Measurements from ENCODE around the gene TAMM41.
A peak's percentile ranks its signal among the peaks of the same experiment; 100 is the strongest.
"Not testable (repeated sequence)": the region's sequence is repeated elsewhere in the genome, so short reads cannot be mapped to it uniquely, and the experiment has no call there.

TAMM41 gene

DNA sequence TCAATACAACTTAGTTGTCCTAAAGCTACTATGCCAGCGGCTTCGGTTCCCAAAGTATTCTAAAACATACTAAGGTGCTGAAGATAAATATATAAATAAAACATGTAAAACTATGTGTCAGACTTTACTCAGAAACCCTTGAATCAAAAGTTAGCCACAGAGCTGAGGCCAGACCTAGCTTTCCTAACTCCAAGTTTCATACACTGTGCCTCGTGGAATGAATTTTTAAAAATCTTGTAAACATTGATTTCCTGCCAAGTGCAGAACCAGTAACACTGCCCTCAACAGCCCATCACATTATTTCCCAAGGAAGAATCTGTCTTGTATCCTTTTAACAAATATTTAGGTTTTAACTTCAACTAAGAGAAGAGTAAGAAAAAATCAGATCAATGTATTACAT lies 36.4 kb downstream of the TAMM41 start:
- no peak for DNase-seq

DNA sequence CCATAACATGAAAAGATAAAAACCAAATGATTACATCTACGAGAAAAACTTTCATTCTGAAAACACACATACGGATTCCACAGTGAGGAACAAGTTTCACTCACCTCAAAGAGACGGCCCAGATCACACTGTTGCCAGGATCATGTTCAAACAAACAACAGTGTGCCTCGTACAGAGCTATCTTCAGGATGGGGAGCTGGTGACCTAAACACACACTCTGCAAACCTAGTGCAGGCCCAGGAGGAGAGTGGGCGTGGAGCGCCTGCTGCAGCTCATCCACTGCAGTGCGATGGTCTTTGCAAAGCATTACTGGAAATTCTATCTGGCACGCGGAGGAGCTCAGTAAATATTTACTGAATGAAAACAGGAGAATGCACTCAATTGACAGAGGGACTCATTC lies 38.5 kb downstream of the TAMM41 start:
- DNase-seq = no peak

DNA sequence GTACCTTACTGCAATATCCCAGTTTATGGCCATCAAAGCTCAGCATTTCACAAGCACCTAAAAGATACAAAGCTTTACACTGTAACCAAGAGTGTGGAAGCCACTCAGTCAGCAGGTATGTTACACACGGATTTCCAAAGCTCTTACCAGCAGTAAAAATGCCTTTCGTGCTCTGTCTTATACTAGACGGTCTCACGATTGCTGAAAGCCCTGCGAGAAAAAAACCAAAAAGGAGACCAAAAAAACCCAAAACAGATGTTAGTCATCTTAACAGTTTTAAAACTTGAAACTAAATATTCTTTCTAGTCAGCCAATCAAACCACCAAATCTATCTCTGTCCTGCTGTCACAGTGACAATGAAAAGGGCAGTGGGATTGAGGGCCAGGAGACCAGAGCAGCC lies 39.0 kb downstream of the TAMM41 start:
- no peak for DNase-seq

DNA sequence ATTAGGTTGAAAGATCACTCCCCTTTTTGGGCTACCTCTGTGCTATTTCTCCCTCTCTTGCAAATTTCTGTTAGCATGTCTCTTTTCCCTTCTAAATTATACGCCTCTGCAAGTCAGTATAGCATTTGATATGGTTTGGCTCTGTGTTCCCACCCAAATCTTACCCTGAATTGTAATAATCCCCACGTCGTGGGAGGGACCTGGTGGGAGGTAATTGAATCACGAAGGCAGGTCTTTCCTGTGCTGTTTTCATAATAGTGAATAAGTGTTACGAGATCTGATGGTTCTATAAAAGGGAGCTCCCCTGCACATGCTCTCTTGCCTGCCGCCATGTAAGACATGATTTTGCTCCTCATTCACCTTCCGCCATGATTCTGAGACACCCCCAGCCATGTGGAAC lies 41.0 kb downstream of the TAMM41 start:
- no peak for DNase-seq

DNA sequence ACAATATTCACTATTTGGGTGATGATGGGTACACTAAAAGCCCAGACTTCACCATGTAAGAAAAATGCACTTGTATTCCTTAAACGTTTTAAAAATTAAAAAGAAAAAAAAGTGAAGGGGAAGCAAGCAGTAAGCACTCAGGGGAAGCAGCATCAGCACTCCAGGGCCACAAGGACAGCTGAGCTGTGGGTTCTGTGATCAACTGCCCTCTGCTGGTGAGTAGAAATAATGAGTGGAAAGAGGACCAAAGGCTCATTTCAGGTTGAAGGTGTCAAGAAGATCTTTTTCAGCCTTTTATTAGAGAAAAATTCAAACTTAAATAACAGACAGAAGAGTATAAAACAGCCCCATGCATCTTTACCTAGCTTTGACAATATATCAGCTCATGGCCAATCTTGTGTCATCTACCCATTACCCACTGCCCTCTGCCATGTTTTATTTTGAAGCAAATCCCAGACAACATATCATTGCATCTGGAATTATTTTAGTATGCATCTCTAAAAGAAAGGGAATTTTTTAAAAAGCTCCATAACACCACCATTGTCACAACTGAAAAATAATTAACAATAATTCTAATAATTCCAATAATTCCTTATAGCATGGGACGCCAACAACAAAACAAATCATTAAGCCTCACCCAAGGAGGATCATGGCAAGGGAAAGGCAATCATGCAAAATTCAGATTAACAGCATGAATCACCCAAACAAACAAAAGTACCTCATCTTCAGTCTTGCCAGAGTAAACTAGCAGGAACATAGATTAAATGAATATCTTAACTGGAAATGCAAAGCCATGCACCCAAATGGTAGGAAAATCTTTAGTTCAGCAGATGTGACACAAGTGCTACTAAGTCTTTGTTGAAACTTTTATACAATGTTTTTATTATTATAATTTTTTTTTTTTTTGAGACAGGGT lies 42.5 kb downstream of the TAMM41 start:
- peak in 1 of 2 experiments; percentile 53 for DNase-seq

DNA sequence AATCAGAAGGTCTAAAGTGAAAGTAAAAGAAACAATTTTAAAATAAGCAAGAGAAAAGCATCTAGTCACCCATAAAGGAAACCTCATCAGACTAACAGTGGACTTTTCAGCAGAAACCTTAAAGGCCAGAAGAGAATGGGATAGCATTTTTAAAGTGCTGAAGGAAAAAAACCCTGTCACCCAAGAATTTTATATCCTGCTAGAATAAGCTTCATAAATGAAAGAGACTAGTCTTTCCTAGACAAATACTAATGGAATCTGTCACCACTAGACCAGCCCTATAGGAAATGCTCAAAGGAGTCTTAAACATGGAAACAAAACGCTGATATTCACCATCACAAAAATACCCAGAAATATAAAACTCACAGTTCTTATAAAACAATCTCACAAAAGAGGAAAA lies 46.9 kb downstream of the TAMM41 start:
- DNase-seq = no peak

DNA sequence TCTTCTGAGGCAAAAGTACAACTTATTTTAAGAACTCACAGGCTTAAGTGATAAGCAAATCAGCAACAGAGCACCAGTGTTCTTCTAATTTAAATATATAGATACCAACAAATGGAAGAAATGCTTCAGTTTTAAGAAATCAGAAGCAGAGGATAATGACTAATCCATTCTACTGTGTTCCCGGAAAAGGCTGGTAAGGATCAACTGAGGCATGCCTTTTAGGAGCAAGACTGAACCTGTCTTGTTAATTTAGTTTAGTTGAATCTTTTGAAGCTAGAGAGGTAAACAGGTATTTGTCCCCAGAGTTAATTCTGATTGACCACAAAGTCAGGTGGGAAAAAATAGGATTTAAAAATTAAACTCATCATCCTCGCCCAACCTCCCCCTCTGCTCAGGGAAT lies 51.8 kb downstream of the TAMM41 start:
- DNase-seq = no peak

DNA sequence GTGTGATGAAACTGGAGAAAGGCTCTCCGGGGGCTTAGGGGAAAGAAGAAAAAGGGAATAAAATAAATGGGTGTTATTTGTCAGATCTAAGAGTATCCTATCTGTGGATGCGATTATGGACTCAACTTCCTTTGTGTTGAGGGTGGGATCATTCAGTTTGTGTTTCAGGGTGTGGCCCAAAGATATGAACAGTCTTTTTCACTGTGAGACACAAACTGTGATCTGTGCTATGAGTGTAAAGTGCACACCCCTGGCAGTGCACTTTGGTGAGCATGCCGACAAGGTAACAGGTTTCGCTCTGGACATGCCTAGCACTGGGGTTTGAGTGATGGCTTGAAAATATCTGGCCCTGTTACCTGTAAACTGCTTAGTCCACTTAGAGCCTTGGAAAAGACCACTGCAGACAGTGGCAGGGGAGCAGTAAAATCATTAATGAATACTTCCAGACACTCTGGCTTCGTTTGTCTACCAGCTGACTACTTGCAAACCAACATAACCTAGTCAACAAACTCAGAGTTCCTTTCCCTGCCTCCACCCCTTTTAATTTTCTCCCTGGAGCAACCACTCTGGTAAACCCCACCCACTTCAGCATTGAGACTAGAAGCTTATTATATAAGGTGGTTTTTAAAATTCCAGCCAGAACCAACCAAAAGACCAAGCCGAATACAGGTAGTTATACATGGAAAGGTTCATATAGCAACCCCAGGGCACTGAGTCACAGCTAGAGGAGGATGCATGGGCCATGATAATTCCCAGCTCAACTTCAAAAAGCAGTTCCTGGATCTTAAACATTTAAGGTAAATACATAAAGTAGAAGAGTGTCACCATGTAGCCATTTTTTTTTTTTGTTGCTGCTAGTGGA lies 55.1 kb downstream of the TAMM41 start:
- no peak for DNase-seq

DNA sequence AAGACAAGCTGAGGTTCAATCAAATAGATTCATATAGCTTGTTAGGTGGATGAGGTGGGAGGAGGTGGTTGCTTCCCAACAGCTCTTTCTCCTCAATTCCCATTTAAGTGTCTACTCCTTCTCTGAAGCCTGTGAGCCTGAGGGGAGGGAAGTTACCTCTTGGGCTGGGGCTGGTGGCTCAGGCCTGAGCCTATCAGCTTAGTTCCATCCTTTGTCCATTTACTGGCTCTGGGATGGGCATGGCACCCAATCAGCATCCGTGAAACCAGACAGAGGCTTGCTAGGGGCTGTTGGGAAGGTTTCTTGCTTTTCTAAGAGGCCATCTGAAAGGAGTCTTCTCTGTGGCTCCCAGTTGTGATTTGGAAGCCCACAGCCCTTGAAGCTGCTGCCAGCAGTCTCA lies 57.3 kb downstream of the TAMM41 start:
- no peak for DNase-seq

DNA sequence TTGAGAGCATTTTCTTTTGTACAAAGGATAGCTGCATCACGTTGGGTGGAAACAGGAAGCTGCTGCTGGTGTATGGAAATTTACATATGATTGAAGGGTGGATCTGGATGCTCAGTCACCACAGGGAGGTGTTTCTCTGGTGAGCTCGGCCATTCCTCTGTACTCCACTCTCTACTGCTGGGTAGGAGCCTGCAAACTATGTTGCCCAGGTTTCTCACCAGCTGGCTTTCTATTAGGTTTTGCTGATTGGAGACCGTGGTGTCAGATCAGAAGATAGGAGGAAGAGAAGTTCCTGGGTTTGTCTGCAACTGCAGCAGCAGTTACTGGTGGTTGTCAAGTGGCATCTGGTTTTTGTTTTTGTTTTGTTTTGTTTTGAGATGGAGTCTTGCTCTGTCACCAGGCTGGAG lies 61.7 kb downstream of the TAMM41 start:
- DNase-seq = no peak

DNA sequence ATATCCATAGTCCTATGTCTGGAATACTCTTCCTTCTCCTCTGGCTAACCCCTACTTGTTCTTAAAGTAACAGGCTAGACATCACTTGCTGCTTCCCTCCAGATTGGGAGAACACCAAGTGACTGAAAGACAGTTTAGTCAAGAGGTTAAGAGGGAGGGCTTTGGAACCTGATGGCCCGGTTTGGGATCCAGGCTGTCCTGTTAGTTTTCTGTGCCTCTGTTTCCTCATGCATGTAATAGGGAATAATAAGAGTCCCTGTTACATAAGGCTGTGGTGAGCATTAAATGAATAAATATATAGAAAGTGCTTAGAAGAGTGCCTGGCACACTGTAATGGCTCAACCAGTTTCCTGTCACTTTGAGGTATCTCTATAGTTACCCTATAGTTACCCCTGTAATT lies 66.3 kb downstream of the TAMM41 start:
- DNase-seq = no peak

DNA sequence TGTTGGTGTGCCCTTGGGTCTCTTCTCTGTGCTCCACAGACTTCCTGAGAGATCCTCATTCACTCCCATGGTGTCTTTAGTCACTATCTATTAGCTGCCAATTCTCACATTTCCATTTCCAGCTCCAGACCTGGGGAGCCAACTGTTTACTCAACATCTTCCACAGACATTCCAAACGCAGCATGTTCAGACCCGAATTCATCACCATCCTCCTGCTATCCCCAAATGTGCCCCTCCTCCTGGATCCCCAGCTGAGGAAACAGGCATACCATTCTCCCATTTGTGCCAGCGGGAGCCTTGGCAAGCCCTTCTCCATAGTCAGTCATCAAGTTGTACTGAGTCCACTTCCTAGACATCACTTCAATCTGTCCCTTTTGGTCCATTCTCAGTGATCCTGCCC lies 67.1 kb downstream of the TAMM41 start:
- no peak for DNase-seq

DNA sequence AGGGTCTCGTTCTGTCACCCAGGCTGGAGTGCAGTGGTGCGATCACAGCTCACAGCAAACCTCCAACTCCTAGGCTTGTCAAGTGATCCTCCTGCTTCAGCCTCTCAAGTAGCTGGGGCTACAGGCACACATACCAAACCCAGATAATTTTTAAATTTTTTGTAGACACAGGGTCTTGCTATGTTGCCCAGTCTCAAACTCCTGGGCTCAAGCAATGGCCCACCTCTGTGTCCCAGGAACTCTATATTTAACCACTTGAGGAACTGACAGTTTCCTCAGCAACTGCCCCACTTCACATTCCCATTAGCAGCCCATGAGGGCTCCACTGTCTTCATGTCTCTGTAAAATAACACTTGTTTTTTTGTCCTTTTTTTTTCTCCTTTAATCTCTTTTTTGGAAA lies 68.4 kb downstream of the TAMM41 start:
- no peak for DNase-seq

DNA sequence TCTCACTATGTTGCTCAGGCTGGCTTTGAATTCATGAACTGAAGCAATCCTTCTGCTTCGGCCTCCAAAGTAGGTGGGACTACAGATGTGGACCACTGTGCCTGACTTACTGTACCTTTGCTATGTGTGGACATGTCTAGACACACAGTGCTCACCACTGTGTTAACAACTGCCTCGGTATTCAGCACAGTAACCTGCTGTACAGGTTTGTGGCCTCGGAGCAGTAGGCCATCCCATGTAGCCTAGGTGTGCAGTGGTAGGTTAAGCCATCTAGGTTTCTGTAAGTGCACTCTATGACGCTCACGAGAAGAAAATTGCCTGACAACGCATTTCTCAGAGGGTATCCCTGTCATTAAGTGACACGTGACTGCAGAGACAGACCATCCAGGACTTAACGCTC lies 70.3 kb downstream of the TAMM41 start:
- no peak for DNase-seq

DNA sequence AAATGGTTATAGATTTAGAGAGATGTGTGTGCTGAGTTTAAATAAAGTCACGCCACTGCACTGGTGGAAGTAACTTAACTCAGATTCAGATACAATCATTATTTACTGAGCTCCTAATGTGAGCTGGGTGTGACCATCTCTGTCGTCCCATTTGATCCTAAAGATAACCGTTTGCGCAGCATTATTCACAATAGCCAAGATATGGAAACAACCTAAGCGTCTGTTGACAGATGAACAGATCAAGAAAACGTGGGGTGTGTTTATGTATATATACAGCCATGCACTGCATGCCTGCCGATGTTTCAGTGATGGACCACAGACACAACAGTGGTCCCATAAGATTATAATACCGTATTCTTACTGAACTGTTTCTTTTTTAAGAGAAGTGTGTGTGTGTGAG lies 71.2 kb downstream of the TAMM41 start:
- DNase-seq = no peak

DNA sequence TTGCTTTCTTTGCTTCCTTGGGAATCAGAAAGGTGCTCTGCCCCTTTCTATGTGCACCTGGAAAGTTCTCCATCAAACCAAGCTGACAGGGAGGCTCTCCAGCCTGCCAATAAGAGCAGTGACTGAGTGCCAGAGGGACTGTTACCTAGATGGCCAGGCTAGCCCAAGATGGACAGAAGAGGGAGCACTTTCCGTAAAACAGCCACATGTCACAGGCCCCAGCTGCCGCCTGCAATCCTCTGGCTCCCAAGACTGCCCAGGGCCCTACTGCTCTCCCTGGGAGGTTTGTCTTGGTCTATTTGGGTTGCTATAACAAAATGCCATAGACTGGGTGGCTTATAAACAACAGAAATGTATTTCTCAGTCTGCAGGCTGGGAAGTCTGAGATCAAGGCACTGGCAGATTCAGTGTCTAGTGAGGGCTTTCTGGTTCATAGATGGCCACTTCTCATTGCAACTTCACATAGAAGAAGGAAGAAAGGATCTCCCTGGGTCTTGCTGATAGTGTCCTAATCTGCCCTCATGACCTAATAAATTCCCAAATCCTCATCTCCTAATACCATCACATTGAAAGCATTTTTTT lies 72.3 kb downstream of the TAMM41 start:
- peak; percentile 4 to 70 for DNase-seq

DNA sequence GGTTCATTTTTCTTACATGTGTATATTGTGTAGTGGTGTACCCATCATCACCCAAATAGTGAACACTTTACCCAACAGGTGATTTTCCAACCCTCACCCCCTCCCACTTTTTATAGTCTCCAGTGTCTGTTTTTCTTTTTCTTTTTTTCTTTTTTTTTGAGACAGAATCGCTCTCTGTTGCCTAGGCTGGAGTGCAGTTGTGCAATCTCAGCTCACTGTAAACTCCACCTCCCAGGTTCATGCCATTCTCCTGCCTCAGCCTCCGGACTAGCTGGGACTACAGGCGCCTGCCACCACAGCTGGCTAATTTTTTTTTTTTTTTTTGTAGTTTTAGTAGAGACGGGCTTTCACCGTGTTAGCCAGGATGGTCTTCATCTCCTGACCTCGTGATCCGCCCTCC lies 74.8 kb downstream of the TAMM41 start:
- not testable (repeated sequence) for DNase-seq

DNA sequence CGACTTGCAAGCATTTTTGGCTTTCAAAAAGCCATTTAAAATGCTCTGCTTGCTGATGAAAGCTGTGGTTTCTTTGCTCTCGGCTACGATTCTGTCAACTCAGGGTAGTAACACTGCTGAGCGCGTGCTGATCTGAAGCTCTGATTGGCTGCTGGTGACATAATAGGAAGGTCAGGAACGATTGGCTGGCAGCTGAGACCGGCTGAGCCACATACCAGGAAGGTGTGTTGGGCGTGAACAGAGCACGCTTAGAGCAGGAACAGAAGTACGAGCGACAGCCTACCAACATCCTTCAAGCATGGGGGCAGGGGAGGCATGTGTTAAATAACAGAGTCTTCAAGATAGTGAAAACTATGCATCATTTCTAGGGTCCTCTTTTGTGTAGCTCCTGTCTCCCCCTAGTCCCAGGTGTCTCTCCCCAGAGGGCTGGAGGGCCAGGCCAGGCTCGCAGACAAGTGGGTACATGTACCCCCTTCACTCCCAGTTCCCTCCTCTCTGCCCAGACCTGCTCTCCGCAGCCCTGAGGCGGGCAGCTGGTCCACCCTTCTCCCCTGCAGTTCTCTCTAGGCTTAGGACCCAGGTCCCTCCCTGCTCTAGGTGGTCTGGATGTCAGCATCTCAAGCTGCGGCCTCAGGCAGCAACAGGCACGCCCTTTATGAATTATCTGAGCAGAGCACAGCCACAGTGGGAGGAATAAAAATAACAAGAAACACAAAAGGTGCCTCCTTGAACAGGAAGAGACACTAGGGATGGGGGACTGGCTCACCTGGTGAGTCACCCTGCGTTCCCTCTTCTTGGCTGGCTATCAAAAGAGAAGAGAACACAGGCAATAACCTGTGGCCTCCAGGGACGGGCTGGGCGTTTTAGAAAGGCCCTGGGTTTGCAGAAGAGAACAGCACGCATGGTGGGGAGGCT lies 76.0 kb downstream of the TAMM41 start:
- no peak for DNase-seq

DNA sequence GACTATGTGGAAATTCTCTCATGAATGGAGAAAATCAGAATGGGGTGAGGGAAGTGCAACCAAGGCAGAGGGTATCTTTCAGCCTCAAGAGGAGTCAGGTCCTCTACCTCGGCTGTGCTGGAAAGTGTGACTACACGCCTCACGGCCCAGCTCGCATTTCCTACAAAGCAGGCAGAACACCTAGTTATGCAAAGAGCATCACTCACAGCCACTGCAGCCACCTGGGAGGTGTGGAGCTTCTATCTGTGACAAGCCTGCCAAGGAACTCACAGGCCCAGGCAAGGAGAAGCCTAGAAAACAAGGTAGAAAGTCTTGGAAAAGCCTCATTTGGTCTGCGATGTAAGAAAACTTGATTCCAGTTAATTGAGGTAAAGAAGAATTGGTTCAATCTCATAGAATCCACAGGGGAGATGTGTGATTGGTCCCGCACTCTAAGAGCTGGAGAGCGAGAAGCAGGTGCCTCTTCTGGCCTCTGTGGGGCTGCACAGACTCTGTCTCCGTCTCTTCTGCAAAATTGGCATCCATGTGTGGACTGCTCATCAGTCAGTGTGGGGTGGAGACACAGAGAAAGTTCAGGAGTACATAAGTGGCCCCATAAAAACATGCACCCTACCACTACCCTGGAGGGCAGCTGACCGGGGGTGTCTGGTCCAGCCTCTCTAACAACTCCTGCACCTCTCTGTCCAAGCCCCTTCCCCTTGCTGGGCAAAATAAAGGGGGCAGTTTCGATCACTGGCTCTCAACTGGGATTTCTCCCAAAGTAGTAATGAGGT lies 76.8 kb downstream of the TAMM41 start:
- DNase-seq = no peak

DNA sequence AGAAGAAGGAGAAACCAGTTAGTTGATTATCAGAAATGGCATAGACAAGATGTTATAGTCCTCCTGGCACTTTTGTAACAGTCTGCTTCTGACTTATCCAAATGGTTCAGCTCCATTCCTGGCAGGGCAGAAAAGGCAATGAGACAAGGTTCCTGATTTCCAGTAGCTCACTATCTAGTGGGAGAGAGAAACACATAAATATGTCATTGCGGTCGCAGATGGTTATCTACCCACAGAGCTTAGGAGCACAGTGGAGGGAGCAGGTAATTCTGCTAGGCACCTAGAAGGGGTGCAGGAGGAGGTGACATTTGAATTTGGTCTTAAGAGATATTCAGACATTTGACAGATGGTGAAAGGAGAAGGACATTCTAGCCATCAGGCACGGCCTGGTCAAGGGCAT lies 78.1 kb downstream of the TAMM41 start:
- DNase-seq = no peak

DNA sequence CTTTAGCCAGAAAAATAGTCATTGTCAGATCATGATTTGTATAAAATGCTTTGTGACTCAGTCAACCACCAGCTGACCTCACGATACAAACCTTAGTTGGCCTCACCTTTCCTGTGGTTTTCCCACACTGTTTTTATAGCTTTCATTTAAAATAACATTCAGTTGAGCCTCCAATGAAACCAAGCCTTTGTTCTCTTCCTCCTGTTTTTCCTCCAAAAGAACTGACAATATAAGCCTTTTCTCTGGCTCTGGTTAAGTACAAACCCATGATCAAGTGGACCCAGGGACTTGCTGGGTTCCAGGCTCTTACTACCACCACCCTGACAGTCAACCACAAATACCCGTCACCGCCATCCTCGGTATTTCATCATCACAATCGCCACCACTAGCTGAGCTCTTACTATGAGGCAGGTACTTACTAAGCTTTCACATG lies 81.7 kb downstream of the TAMM41 start:
- no peak for DNase-seq

DNA sequence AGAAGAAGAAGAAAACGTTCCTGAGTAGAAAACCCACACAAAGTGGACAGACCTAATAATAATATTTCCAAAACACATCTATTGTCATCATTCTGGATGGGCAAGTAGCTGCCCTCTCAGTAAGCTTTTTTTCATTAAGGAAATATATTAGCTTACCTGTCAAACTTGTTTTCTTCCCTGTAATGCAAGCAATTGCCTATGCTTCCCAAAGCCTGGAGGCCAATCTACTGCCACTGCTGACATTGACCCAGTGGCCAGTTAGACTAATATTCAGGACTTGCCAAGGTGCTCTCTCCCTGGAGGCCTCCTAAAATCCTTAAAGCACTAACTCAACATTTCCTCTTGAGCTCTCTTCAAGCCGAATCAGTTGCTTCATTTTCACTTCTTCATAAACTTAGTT lies 86.7 kb downstream of the TAMM41 start:
- DNase-seq = no peak
